H1 (cell line): Measurements from ENCODE around the gene IGF2BP3. TPM values are rescaled to one million over a fixed set of nuclear protein-coding genes. Genes with fewer than 3 reads are reported as not detected.

Experiments
- CTCF ChIA-PET: fragments of 300-600 bp; sonication (Branson Sonifier 250); formaldehyde crosslinking; loops from one replicate; lab custom pipeline; 2021; ENCODE audit not compliant: partially characterized antibody; lab: Charles Lee
- POLR2A ChIA-PET: fragments of 300-600 bp; sonication (Branson Sonifier 250); formaldehyde crosslinking; loops from one replicate; lab custom pipeline; 2021; ENCODE audit warnings: inconsistent platforms; ENCODE audit not compliant: partially characterized antibody; lab: Charles Lee
- DNase-seq, 2 experiments: peaks; one replicate each; pipeline versions ENCODE4 v3.0.0 to v3.0.0-alpha.2; 2010 to 2022; ENCODE audit warnings: low spot score in 2 of 2, low read depth in 1 of 2, mixed read lengths in 1 of 2
- FAIRE-seq: peaks from 2 replicates; lab custom pipeline; 2011; peaks lifted over from hg19 to GRCh38; lab: Jason Lieb, UNC
- H2AFZ ChIP-seq: 2 replicates; pipeline ENCODE4 v1.8.1; 2012; ENCODE audit warnings: low read length, inconsistent platforms
- H2AK5ac ChIP-seq: 2 replicates; pipeline ENCODE4 v1.6.1; 2013; ENCODE audit warnings: low read depth, low read length
- H2BK120ac ChIP-seq: replicated peaks from 2 replicates; pipeline ENCODE3; 2013; ENCODE audit warnings: low read depth, low read length, inconsistent platforms
- H2BK12ac ChIP-seq: 2 replicates; pipeline ENCODE4 v1.6.1; 2013; ENCODE audit warnings: low read depth, low read length
- H2BK15ac ChIP-seq: 2 replicates; pipeline ENCODE4 v1.6.1; 2013; ENCODE audit warnings: low read length
- H2BK20ac ChIP-seq: 2 replicates; pipeline ENCODE4 v1.6.1; 2013; ENCODE audit warnings: low read length
- H2BK5ac ChIP-seq: 2 replicates; pipeline ENCODE4 v1.6.1; 2013; ENCODE audit warnings: low read depth, low read length
- H3K14ac ChIP-seq: 2 replicates; pipeline ENCODE4 v1.6.1; 2013; ENCODE audit warnings: inconsistent platforms; ENCODE audit not compliant: insufficient read length
- H3K18ac ChIP-seq: 2 replicates; pipeline ENCODE4 v1.6.1; 2013; ENCODE audit warnings: low read length; ENCODE audit errors: extremely low read depth
- H3K23ac ChIP-seq: 2 replicates; pipeline ENCODE4 v1.6.1; 2013; ENCODE audit warnings: inconsistent platforms; ENCODE audit not compliant: insufficient read length
- H3K23me2 ChIP-seq: 2 replicates; pipeline ENCODE4 v1.6.1; 2013; ENCODE audit warnings: low read depth, low read length
- H3K27ac ChIP-seq: 2 replicates; pipeline ENCODE4 v1.6.1; 2011; ENCODE audit warnings: low read depth, low read length, inconsistent platforms
- H3K27me3 ChIP-seq, 4 experiments: replicated peaks in 1 of 4; 1 replicate in 1 of 4; 2 replicates in 3 of 4; pipeline versions ENCODE4 v1.6.1 to v1.8.1; 2011 to 2013; ENCODE audit warnings: low read length in 3 of 4, mild to moderate bottlenecking in 3 of 4, inconsistent platforms in 2 of 4, mixed read lengths in 2 of 4, moderate library complexity in 1 of 4; ENCODE audit not compliant: control insufficient read depth in 3 of 4, insufficient read depth in 3 of 4; ENCODE audit errors: extremely low read depth in 1 of 4
- H3K36me3 ChIP-seq, 4 experiments: 2 replicates each; pipeline versions ENCODE4 v1.6.1 to v1.8.1; 2011 to 2013; ENCODE audit warnings: mild to moderate bottlenecking in 4 of 4, low read length in 3 of 4, moderate library complexity in 2 of 4, control low read depth in 1 of 4, inconsistent platforms in 1 of 4; ENCODE audit not compliant: insufficient read depth in 4 of 4, control insufficient read depth in 2 of 4
- H3K4ac ChIP-seq: replicated peaks from 2 replicates; pipeline ENCODE3; 2013; ENCODE audit warnings: low read length, low read depth, mixed read lengths, inconsistent platforms; ENCODE audit not compliant: insufficient read length
- H3K4me1 ChIP-seq, 4 experiments: replicated peaks in 1 of 4; 1 replicate in 1 of 4; 2 replicates in 3 of 4; pipeline versions ENCODE4 v1.6.1 to v1.8.1; 2011 to 2013; ENCODE audit warnings: low read length in 3 of 4, inconsistent platforms in 2 of 4, mixed read lengths in 1 of 4; ENCODE audit not compliant: insufficient read depth in 4 of 4, control insufficient read depth in 3 of 4
- H3K4me2 ChIP-seq, 2 experiments: 2 replicates each; pipeline versions ENCODE4 v1.6.1 to v1.8.1; 2011 to 2013; ENCODE audit warnings: low read depth in 2 of 2, low read length in 2 of 2, control low read depth in 1 of 2, inconsistent platforms in 1 of 2, mild to moderate bottlenecking in 1 of 2; ENCODE audit not compliant: insufficient read depth in 1 of 2
- H3K4me3 ChIP-seq, 4 experiments: fragments of 200-600, 300-600 bp in 1 of 4; sonication (generic), shearing (Covaris generic), sonication (Bioruptor Twin) in 1 of 4; 2 replicates each; pipeline versions ENCODE4 v1.5.1 to v1.8.1; 2011 to 2016; ENCODE audit warnings: low read length in 4 of 4, low read depth in 3 of 4, control low read depth in 2 of 4, inconsistent platforms in 2 of 4, mild to moderate bottlenecking in 2 of 4, mixed read lengths in 1 of 4, moderate library complexity in 1 of 4; ENCODE audit not compliant: insufficient read depth in 2 of 4; ENCODE audit errors: extremely low read depth in 1 of 4
- H3K56ac ChIP-seq: replicated peaks from 2 replicates; pipeline ENCODE3; 2013; ENCODE audit warnings: low read depth, mild to moderate bottlenecking, mixed read lengths, low read length, inconsistent platforms; ENCODE audit not compliant: insufficient read length
- H3K79me1 ChIP-seq: 2 replicates; pipeline ENCODE4 v1.6.1; 2013; ENCODE audit warnings: low read depth, low read length, control low read depth
- H3K79me2 ChIP-seq, 2 experiments: 2 replicates each; pipeline versions ENCODE4 v1.6.1 to v1.8.1; 2012 to 2013; ENCODE audit warnings: low read length in 2 of 2, mild to moderate bottlenecking in 2 of 2, inconsistent platforms in 1 of 2; ENCODE audit not compliant: insufficient read depth in 2 of 2, control insufficient read depth in 1 of 2
- H3K9ac ChIP-seq, 4 experiments: replicated peaks in 1 of 4; 1 replicate in 1 of 4; 2 replicates in 3 of 4; pipeline versions ENCODE4 v1.6.1 to v1.8.1; 2011 to 2013; ENCODE audit warnings: low read depth in 3 of 4, low read length in 3 of 4, control low read depth in 2 of 4, mild to moderate bottlenecking in 2 of 4, moderate library complexity in 2 of 4, inconsistent platforms in 1 of 4; ENCODE audit errors: extremely low read depth in 1 of 4
- H3K9me3 ChIP-seq, 2 experiments: 2 replicates each; pipeline versions ENCODE4 v1.6.1 to v1.8.1; 2012 to 2013; ENCODE audit warnings: mild to moderate bottlenecking in 2 of 2, moderate library complexity in 2 of 2, control low read depth in 1 of 2, inconsistent platforms in 1 of 2, low read depth in 1 of 2, low read length in 1 of 2, mixed read lengths in 1 of 2; ENCODE audit not compliant: insufficient read depth in 2 of 2
- H4K20me1 ChIP-seq, 2 experiments: replicated peaks in 1 of 2; 2 replicates each; pipeline versions ENCODE3 to v1.8.1; 2011 to 2013; ENCODE audit warnings: inconsistent platforms in 2 of 2, low read length in 2 of 2, mild to moderate bottlenecking in 1 of 2; ENCODE audit not compliant: insufficient read depth in 2 of 2, control insufficient read depth in 1 of 2
- H4K5ac ChIP-seq: 2 replicates; pipeline ENCODE4 v1.6.1; 2013; ENCODE audit warnings: low read length, low read depth, mixed read lengths, inconsistent platforms; ENCODE audit not compliant: insufficient read length
- H4K8ac ChIP-seq: 2 replicates; pipeline ENCODE4 v1.8.0; 2013; ENCODE audit warnings: mild to moderate bottlenecking, moderate library complexity, low read length, inconsistent platforms; ENCODE audit not compliant: insufficient read depth; ENCODE audit errors: extremely low read depth
- H4K91ac ChIP-seq: replicated peaks from 2 replicates; pipeline ENCODE3; 2013; ENCODE audit warnings: low read length, mixed read lengths, inconsistent platforms; ENCODE audit not compliant: insufficient read length
- HDAC6 ChIP-seq: IDR thresholded peaks from one replicate; pipeline ENCODE4 v1.7.1; 2012; ENCODE audit warnings: low read depth, mild to moderate bottlenecking, inconsistent platforms, low read length, moderate library complexity
- JUND ChIP-seq: IDR thresholded peaks from 2 replicates; pipeline ENCODE4 v1.6.1; 2011; ENCODE audit warnings: mild to moderate bottlenecking, improper control_type of control experiment, low read length
- KDM4A ChIP-seq: IDR thresholded peaks from one replicate; pipeline ENCODE4 v1.7.1; 2012; ENCODE audit warnings: low read depth, mild to moderate bottlenecking, moderate library complexity, low read length, inconsistent platforms; ENCODE audit not compliant: severe bottlenecking
- NRF1 ChIP-seq: IDR thresholded peaks from 2 replicates; pipeline ENCODE4 v1.6.1; 2011; ENCODE audit warnings: mild to moderate bottlenecking, low read depth, low read length, improper control_type of control experiment
- RXRA ChIP-seq: IDR thresholded peaks from 2 replicates; pipeline ENCODE4 v1.6.1; 2011; ENCODE audit warnings: low read depth, mild to moderate bottlenecking, low read length, moderate library complexity; ENCODE audit not compliant: insufficient read depth
- SAP30 ChIP-seq: fragments of 300-600 bp; sonication (generic); IDR thresholded peaks from 2 replicates; pipeline ENCODE4 v1.7.1; 2012; ENCODE audit warnings: low read length, moderate library complexity, mild to moderate bottlenecking, inconsistent platforms; ENCODE audit not compliant: insufficient read depth, insufficient replicate concordance
- SRF ChIP-seq: IDR thresholded peaks from 2 replicates; pipeline ENCODE4 v1.6.1; 2011; ENCODE audit warnings: mild to moderate bottlenecking, low read depth, low read length, moderate library complexity
- WGBS, 2 experiments: shearing (Covaris generic) in 1 of 2; methylation state at CpG; one replicate each; pipeline versions ENCODE4 v1.1.6 to v1.1.7; 2013 to 2015; ENCODE audit warnings: low lambda C conversion rate in 2 of 2, mixed read lengths in 2 of 2, inconsistent platforms in 1 of 2, low coverage in 1 of 2, missing lambda C conversion rate in 1 of 2; ENCODE audit not compliant: insufficient replicate concordance in 2 of 2, insufficient coverage in 1 of 2, insufficient read length in 1 of 2; ENCODE audit errors: extremely low coverage in 1 of 2, missing lambda C conversion rate in 1 of 2; 5-methylcytosine and 5-hydroxymethylcytosine counted together
- polyA plus RNA-seq, 7 experiments: library from polyadenylated mRNA; depleted of rRNA in 3 of 7; stranded (reverse) in 5 of 7; unstranded in 2 of 7; fragments of >200 nt in 5 of 7; fragments of 200-250 nt in 2 of 7; gene quantifications; 1 replicate in 5 of 7; 2 replicates in 1 of 7; 4 replicates in 1 of 7; pipeline versions ENCODE4 v1.2.1 to v1.2.3, GENCODE V29; 2011 to 2013; ENCODE audit warnings: missing spikeins in 2 of 7, mixed read lengths in 2 of 7
- total RNA-seq: library from RNA; stranded (reverse); fragmentation: NEBNext Ultra II Directional; extraction: Animal tissue kit (Norgen Biotek cat#: 25700); gene quantifications from 2 replicates; pipeline ENCODE4 v1.2.1, GENCODE V29; 2021

The IGF2BP3 gene
- total and polyA plus RNA-seq, 2 of the 8 experiments (the other 6 are each of a cell fraction or from before 2014, with no cell fraction given): 66.3 to 193 TPM

GRCh38 chr7:23275912-23276311 lies 194.4 kb downstream of the IGF2BP3 start:
- H2BK20ac ChIP-seq: no peak overlapping the region
- H3K4ac ChIP-seq: no peak overlapping the region
- H3K79me2 ChIP-seq: no peaks in the 10 kb centered on the region
- TF ChIP-seq JUND (no peak), HDAC6 (no peak), SAP30 (no peak), NRF1 (no peak), SRF (no peak), RXRA (no peak), KDM4A (no peak)
- H3K27ac ChIP-seq: no peak overlapping the region
- WGBS, 2 experiments: 94% methylated on average over 5 of the region's 5 CpGs; no CpG with 5 or more reads in 1 of the 2 experiments
- no peak overlapping the region for H2BK15ac ChIP-seq
- no peak overlapping the region for H3K9ac ChIP-seq
- H3K18ac ChIP-seq: no peak overlapping the region
- no peak overlapping the region for H2AFZ ChIP-seq
- H3K56ac ChIP-seq: no peak overlapping the region
- H3K14ac ChIP-seq: no peak overlapping the region
- H3K9me3 ChIP-seq: no peaks in the 10 kb centered on the region
- no peaks in the 10 kb centered on the region for H4K20me1 ChIP-seq
- no peak overlapping the region for H2BK5ac ChIP-seq
- H3K36me3 ChIP-seq: no peaks in the 10 kb centered on the region
- ChIA-PET POLR2A (no interaction called here), CTCF (interaction anchor here (0.6 to 14.1 kb wide), 19 partner anchors 9 to 347 kb away, joined by 3 to 241 read pairs (median 4); partner anchors contain the start of gene MALSU1)
- H3K4me1 ChIP-seq: peaks cover 0 to 3% (median 0%) of the 10 kb centered on the region in 4 experiments; a peak in 1 of 7 replicates
- H4K8ac ChIP-seq: no peak overlapping the region
- no peak overlapping the region for H2BK12ac ChIP-seq
- no peak overlapping the region for H2BK120ac ChIP-seq
- H3K27me3 ChIP-seq: no peaks in the 10 kb centered on the region
- H3K4me2 ChIP-seq: no peak overlapping the region
- DNase-seq (no peak), FAIRE-seq (no peak)
- H3K23ac ChIP-seq: no peak overlapping the region
- no peaks in the 10 kb centered on the region for H3K79me1 ChIP-seq
- H3K4me3 ChIP-seq: no peak overlapping the region
- H4K91ac ChIP-seq: no peak overlapping the region
- no peak overlapping the region for H2AK5ac ChIP-seq
- no peaks in the 10 kb centered on the region for H3K23me2 ChIP-seq
- no peak overlapping the region for H4K5ac ChIP-seq
